ENCODE results near the gene RXFP4. TPM values are rescaled to one million over a fixed set of nuclear protein-coding genes. Genes with fewer than 3 reads are reported as not detected.

Gene RXFP4
- total RNA-seq, 1 donor from 2014 or later, result not detected

DNA sequence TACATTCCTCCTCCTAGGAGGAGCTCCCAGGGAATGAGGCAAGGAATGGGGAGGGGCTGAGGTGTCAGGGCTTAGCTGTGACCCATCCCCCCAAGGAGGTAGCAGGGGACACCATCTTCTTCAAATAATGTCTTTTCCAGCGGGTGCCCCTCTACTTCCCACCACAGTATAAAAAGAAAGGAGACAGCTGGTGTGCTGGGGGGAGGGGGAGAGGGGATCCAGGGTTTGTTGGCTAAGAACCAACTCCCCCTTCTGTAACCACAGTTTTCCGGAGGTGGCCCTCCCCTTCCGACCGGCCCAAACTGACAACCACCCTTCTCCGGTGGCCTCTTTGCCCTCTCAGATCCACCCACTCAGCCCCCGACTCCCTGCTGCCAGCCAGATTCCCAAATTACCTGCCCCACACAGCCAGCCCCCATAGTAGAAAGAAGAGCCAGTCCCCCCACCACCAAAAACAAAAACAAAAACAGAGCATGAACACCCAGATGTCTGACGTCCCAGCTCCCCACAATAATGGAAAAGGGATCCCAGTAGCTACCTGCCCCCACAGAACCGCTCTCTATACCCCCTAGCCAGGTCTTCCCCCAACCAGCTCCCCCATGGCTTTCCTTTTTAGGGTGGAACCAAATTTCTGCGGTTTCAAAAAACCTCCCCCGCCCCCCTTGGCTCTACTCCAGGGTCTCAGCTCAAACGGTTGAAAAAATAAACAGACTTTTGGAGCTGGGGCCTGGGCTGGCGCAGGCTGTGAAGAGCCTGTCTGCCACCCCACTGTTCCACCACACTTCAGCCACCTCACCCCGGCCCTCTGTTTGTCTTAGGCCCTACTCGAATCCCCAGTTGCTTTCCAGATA lies 34.8 kb downstream of the RXFP4 start:
- TF ChIP-seq, protein P1, sequence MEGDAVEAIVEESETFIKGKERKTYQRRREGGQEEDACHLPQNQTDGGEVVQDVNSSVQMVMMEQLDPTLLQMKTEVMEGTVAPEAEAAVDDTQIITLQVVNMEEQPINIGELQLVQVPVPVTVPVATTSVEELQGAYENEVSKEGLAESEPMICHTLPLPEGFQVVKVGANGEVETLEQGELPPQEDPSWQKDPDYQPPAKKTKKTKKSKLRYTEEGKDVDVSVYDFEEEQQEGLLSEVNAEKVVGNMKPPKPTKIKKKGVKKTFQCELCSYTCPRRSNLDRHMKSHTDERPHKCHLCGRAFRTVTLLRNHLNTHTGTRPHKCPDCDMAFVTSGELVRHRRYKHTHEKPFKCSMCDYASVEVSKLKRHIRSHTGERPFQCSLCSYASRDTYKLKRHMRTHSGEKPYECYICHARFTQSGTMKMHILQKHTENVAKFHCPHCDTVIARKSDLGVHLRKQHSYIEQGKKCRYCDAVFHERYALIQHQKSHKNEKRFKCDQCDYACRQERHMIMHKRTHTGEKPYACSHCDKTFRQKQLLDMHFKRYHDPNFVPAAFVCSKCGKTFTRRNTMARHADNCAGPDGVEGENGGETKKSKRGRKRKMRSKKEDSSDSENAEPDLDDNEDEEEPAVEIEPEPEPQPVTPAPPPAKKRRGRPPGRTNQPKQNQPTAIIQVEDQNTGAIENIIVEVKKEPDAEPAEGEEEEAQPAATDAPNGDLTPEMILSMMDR (IDR thresholded peaks at IDR 0.05; ENCODE audit: unreplicated experiment), result no peak
- Mint-ChIP-seq H3K4me1 (ENCODE audit: low read depth) (peaks cover 65% of the 10 kb centered on the region), H3K9me3 (ENCODE audit: low read depth) (no peaks in the 10 kb centered on the region), H3K27me3 (no peaks in the 10 kb centered on the region), H3K27ac (peak overlapping the region; percentile 88), H3K4me3 (ENCODE audit: low read depth) (peak overlapping the region; percentile 95), H3K36me3 (ENCODE audit: insufficient read depth) (no peaks in the 10 kb centered on the region)
- no peak for DNase-seq (ENCODE audit: low spot score, unreplicated experiment)

DNA sequence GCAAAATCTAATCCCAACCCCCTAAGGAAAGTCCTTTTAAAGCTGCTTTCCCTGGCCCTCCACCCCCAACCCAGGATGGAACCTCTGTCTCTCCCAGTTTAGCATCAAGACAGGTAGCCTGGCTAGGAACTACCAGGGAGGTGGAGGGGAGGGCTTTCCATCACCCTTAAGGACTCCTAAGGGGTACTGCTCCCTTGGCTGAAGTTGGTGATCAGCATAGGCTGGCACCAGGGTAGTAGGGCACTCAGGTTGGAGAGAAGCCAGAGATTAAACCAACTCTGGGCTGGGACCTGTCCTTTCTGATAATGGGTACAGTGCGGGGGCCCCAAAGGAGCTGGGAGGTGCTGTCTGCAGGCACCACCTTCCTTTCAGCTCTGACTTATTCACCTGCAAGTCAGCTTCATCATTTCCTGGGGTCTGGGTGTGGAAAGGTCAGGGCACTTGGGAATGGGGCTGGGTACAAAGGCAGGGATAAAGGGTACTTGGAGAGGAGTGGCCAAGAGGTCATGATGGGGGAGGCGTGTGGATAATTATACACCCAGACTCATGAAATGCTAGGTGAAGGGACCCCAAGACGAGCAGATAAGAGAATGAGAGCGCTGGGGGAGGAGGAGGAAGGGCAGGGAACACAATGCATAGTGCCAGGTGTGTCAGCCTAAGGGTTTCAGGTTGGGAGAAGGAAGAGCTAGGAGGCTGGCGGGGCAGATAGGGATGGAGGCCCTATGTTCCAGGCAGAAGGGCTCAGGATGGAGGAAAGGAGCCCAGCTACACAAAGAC lies 35.7 kb downstream of the RXFP4 start:
- H3K36me3 Mint-ChIP-seq (ENCODE audit: insufficient read depth), result no peaks in the 10 kb centered on the region
- TF ChIP-seq, protein P1 (IDR thresholded peaks at IDR 0.05; ENCODE audit: unreplicated experiment), result no peak
- peaks cover 64% of the 10 kb centered on the region for H3K4me1 Mint-ChIP-seq (ENCODE audit: low read depth)
- no peaks in the 10 kb centered on the region for H3K27me3 Mint-ChIP-seq
- H3K9me3 Mint-ChIP-seq (ENCODE audit: low read depth), result no peaks in the 10 kb centered on the region
- peak overlapping the region; percentile 95 for H3K4me3 Mint-ChIP-seq (ENCODE audit: low read depth)
- H3K27ac Mint-ChIP-seq, result peak overlapping the region; percentile 88
- DNase-seq (ENCODE audit: low spot score, unreplicated experiment), result no peak

DNA sequence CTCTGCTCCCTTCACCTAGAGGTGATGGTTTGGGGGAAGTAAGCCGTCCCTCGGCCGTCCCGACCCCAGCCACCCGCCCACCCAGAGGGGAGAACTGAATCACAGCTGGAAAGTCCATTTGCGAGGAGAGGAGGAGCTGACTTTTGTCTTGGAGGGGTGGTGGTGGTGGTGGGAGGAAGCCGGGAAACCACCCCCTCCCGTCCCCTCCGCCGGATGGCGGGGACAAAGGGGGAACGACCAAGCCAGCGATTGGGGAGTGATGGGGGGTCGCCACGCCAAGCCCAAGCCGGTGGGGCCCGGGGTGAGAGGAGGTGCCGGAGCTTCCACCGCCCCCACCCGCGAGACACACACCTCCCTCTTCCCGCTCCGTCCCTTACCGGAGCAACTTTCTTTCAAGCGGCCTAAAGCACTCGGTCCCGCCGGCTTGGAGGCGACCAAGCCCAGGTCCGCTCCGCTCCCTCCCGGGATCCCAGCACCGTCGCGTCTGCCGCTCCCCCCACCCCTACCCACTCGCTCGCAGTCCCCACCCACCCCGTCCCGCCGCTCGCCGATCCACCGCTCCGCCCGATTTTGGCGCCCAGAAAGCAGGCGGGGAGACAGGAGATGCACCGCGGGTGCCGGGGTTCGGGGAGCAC lies 36.4 kb downstream of the RXFP4 start:
- Mint-ChIP-seq H3K27ac (peak overlapping the region; percentile 89), H3K4me3 (ENCODE audit: low read depth) (peak overlapping the region; percentile 95), H3K9me3 (ENCODE audit: low read depth) (no peaks in the 10 kb centered on the region), H3K36me3 (ENCODE audit: insufficient read depth) (no peaks in the 10 kb centered on the region), H3K27me3 (no peaks in the 10 kb centered on the region), H3K4me1 (ENCODE audit: low read depth) (peaks cover 58% of the 10 kb centered on the region)
- peak; percentile 17 for DNase-seq (ENCODE audit: low spot score, unreplicated experiment)
- TF ChIP-seq, protein P1 (IDR thresholded peaks at IDR 0.05; ENCODE audit: unreplicated experiment), result no peak

DNA sequence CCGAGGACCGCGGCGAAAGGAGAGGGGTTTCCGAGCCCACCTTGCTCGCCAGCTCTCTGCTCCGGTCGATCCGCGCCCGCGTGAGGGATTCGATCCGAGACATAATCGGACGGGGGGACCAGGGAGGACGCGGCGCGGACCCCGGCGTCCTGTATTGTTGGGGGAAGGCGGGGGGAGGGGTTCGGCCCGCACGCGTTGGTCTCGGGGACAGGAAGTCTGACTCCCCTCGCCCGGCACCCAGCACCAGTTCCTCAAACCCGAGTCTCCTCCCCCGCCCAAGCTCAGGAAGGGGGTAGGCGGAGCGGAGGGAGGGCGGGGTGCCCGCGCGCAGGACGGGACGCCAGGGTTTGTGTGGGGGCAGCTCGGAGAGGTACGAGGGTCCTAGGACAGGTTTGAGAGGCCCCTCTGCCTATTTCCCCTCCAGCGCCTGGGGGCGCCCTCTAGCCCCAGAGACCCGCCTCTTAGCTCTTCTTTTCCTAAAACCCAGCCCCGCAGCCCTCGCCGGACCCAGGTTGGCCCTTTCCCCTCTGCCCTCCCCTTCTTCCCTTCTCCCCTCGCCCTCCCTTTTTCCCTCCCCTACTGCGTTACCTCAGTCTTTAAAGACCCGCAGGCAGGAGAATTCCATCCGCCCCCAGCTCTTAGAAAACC lies 37.0 kb downstream of the RXFP4 start, which contains the start of gene ARHGEF2:
TSS of gene ARHGEF2 (minus strand) at position 223 of the 648 bp plus-strand sequence. CDS start at position 103, 120 bp downstream.
- Mint-ChIP-seq H3K4me3 (ENCODE audit: low read depth) (peak within 1 kb of the TSS; percentile 95), H3K27me3 (no peaks in the 10 kb centered on the region), H3K4me1 (ENCODE audit: low read depth) (peaks cover 57% of the 10 kb centered on the region), H3K9me3 (ENCODE audit: low read depth) (no peaks in the 10 kb centered on the region), H3K36me3 (ENCODE audit: insufficient read depth) (no peaks in the 10 kb centered on the region), H3K27ac (peak within 1 kb of the TSS; percentile 94)
- DNase-seq (ENCODE audit: low spot score, unreplicated experiment), result peak; percentile 46
- TF ChIP-seq, protein P1 (IDR thresholded peaks at IDR 0.05; ENCODE audit: unreplicated experiment), result peak; percentile 58

Data from progenitor cell of endocrine pancreas (in vitro differentiated cells).